Gastroesophageal sphincter (tissue), 4 donors: ENCODE measurements around the gene S100A13. TPM values are rescaled to one million over a fixed set of nuclear protein-coding genes. Genes with fewer than 3 reads are reported as not detected.
"Not testable (repeated sequence)": the region's sequence is repeated elsewhere in the genome, so short reads cannot be mapped to it uniquely, and the experiment has no call there.

ENCODE experiments used
- ATAC-seq: fragments of 150-250 bp; one replicate; pipeline ENCODE4 v1.9.1; 2016; ENCODE audit warnings: mild to moderate bottlenecking, moderate library complexity
- H3K27ac ChIP-seq, 4 donors: fragments of 200-600 bp; sonication (generic) in 3 of 4; 1 replicate in 3 of 4; 2 replicates in 1 of 4; pipeline ENCODE4 v1.5.1; 2016 to 2019
- H3K27me3 ChIP-seq: fragments of 200-600 bp; sonication (generic); one replicate; pipeline ENCODE4 v1.5.1; 2019
- H3K36me3 ChIP-seq, 2 donors: fragments of 200-600 bp; sonication (generic); one replicate each; pipeline ENCODE4 v1.5.1; 2019; ENCODE audit warnings: control low read depth in 1 of 2
- H3K4me1 ChIP-seq, 3 donors: fragments of 200-600 bp; sonication (generic); 1 replicate in 2 of 3; 2 replicates in 1 of 3; pipeline ENCODE4 v1.5.1; 2016 to 2019; ENCODE audit warnings: control low read depth in 2 of 3
- H3K4me3 ChIP-seq, 2 donors: fragments of 200-600 bp; sonication (generic); one replicate each; pipeline ENCODE4 v1.5.1; 2019; ENCODE audit warnings: mild to moderate bottlenecking in 1 of 2, moderate library complexity in 1 of 2
- H3K9me3 ChIP-seq, 3 donors: fragments of 200-600 bp; sonication (generic); one replicate each; pipeline ENCODE4 v1.5.1; 2017 to 2019; ENCODE audit warnings: control low read depth in 2 of 3
- CTCF ChIP-seq, 4 experiments: fragments of 200-600 bp in 2 of 4; fragments of 450-650 bp in 2 of 4; sonication (generic) in 1 of 4; IDR thresholded peaks; one replicate each; pipeline ENCODE4 v1.5.1; 2017 to 2019; ENCODE audit warnings: antibody characterized with exemption in 4 of 4, mild to moderate bottlenecking in 2 of 4, moderate library complexity in 2 of 4
- EP300 ChIP-seq: sonication (generic); formaldehyde crosslinking; IDR thresholded peaks from one replicate; pipeline ENCODE4 v1.6.1; 2017; ENCODE audit warnings: antibody characterized with exemption, mild to moderate bottlenecking
- POLR2A ChIP-seq, 2 donors: fragments of 450-650 bp; IDR thresholded peaks; one replicate each; pipeline ENCODE4 v1.6.1; 2017; ENCODE audit warnings: antibody characterized with exemption in 2 of 2, mild to moderate bottlenecking in 2 of 2, moderate library complexity in 1 of 2
- POLR2AphosphoS5 ChIP-seq: sonication (generic); formaldehyde crosslinking; IDR thresholded peaks from one replicate; pipeline ENCODE4 v1.6.1; 2017; ENCODE audit warnings: antibody characterized with exemption
- WGBS, 2 donors: methylation state at CpG; one replicate each; pipeline ENCODE4 v1.1.5; 2018; ENCODE audit warnings: low coverage in 1 of 2; 5-methylcytosine and 5-hydroxymethylcytosine counted together
- total RNA-seq, 4 donors: library from RNA; depleted of rRNA; stranded (reverse); fragments of >200 nt; gene quantifications; one replicate each; pipeline ENCODE4 v1.1.0, GENCODE V29; 2016

The S100A13 gene
- total RNA-seq = 100 to 1,000 TPM in 1 of 4 donors, 10 to 100 TPM in 3; 56.1 to 133 (median 76.3) TPM

- TF ChIP-seq EP300 (no peak), POLR2AphosphoS5 (peak; percentile 78), CTCF (IDR thresholded peaks at IDR 0.05) (peak in 3 of 4 experiments; percentile 55 to 69 (median 67)), POLR2A (IDR thresholded peaks at IDR 0.05) (peak; percentile 61 to 80)
- H3K4me1 ChIP-seq = peaks cover 0 to 55% (median 15%) of the 10 kb centered on the region in 3 donors
Measured at GRCh38 chr1:153626904-153627714, at the start of gene S100A13. Gene S100A13 (minus strand): TSS chr1:153627505. CDS start chr1:153626472, 1,033 bp downstream.

GRCh38 chr1:153673511-153673910, 46.2 kb upstream of the S100A13 start:
- 74 to 90% methylated on average over 1 to 2 of the region's 2 CpGs for WGBS, 2 donors
- Histone ChIP-seq H3K4me1 (peaks cover 4 to 38% (median 5%) of the 10 kb centered on the region in 3 donors), H3K9me3 (no peaks in the 10 kb centered on the region), H3K4me3 (no peak overlapping the region), H3K27ac (no peak overlapping the region), H3K36me3 (peaks cover 0 to 9% of the 10 kb centered on the region in 2 donors), H3K27me3 (peaks cover 6% of the 10 kb centered on the region)
- TF ChIP-seq POLR2A (IDR thresholded peaks at IDR 0.05) (no peak), EP300 (no peak), CTCF (IDR thresholded peaks at IDR 0.05) (no peak), POLR2AphosphoS5 (no peak)
- ATAC-seq = no peak

More at GRCh38 chr1:153626904-153627714, at the start of gene S100A13:
- Histone ChIP-seq H3K9me3 (no peaks in the 10 kb centered on the region), H3K4me3 (peak within 1 kb of the TSS; percentile 46 to 61), H3K27ac (peak within 1 kb of the TSS; percentile 60 to 91 (median 86)), H3K27me3 (no peaks in the 10 kb centered on the region), H3K36me3 (peaks cover 0 to 29% of the 10 kb centered on the region in 2 donors)
- peak; percentile 78 for ATAC-seq
- 0 to 7% methylated on average over 3 to 9 of the region's 28 CpGs for whole genome bisulfite sequencing, 2 donors

GRCh38 chr1:153671628-153672353, 44.5 kb upstream of the S100A13 start:
- Histone ChIP-seq H3K4me3 (peak overlapping the region; percentile 52 to 80), H3K27ac (peak overlapping the region; percentile 85 to 90 (median 88)), H3K36me3 (peaks cover 0 to 26% of the 10 kb centered on the region in 2 donors), H3K4me1 (peaks cover 0 to 32% (median 5%) of the 10 kb centered on the region in 3 donors)
- H3K9me3 ChIP-seq, H3K27me3 ChIP-seq, ATAC-seq: not testable (repeated sequence)
- WGBS, 2 donors = 6 to 11% methylated on average over 23 to 28 of the region's 28 CpGs
- peak in 2 of 4 experiments; percentile 16 to 22 for TF ChIP-seq CTCF (IDR thresholded peaks at IDR 0.05)

DNA sequence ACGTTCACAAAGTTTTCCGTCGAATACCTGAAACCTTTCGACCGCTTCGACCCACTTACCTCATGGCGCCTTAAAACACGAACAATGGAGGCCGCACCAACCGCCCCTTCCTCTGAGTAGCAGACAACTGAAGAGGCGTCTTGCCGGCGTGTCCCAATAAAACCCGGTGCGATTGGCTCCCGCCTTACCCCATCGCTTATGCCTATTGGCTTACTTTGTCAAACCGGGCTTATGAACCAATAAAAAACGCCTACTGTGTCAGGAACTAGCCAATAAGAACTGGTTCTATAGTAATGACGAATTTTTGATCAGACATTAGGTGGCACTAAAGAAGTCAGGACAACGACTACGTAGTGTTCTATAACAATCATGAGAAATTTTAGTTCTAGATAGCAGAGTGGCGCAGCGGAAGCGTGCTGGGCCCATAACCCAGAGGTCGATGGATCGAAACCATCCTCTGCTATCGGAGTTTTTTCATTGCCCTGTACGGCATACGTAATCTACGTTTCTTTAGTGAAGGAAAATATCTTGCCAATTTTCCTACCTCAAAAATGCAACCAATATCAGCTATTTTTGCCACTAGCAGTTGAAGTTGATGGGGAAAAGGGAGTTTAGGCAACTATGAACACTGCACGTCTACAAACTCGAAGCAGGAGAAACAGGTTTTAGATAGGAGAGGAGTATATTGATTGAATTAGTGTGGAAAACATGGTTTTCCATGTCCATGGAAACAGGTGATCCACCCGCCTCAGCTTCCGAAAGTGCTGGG, 43.7 kb upstream of the S100A13 start, which contains the start of gene ILF2:
Gene ILF2 (minus strand): TSS at position 135 of the 769 bp plus-strand sequence. CDS start 71 bp downstream, at position 64.
- H3K36me3 ChIP-seq = peaks cover 0 to 34% of the 10 kb centered on the region in 2 donors
- WGBS, 2 donors = 0 to 1% methylated on average over 20 to 33 of the region's 35 CpGs
- ATAC-seq = peak; percentile 98
- no peaks in the 10 kb centered on the region for H3K9me3 ChIP-seq
- TF ChIP-seq POLR2AphosphoS5 = peak; percentile 95
- TF ChIP-seq POLR2A (IDR thresholded peaks at IDR 0.05) = peak; percentile 74 to 79
- no peak for TF ChIP-seq EP300
- peaks cover 0 to 32% (median 5%) of the 10 kb centered on the region in 3 donors for H3K4me1 ChIP-seq
- H3K27ac ChIP-seq = peak within 1 kb of the TSS; percentile 85 to 90 (median 88)
- peak within 1 kb of the TSS; percentile 68 to 80 for H3K4me3 ChIP-seq
- no peaks in the 10 kb centered on the region for H3K27me3 ChIP-seq
